ENCODE results near the gene PLEKHH3. TPM values are rescaled to one million over a fixed set of nuclear protein-coding genes. Genes with fewer than 3 reads are reported as not detected.
A peak's percentile ranks its signal among the peaks of the same experiment; 100 is the strongest.
"Not testable (repeated sequence)": the region's sequence is repeated elsewhere in the genome, so short reads cannot be mapped to it uniquely, and the experiment has no call there.

The PLEKHH3 gene
- total RNA-seq, 1 donor from 2014 or later, result 12.9 TPM

GRCh38 chr17:42670789-42671657 lies 5.8 kb downstream of the PLEKHH3 start:
- no peak for DNase-seq

GRCh38 chr17:42669977-42670788 lies 6.6 kb downstream of the PLEKHH3 start:
- DNase-seq, result no peak

- no peak for DNase-seq
Observed at GRCh38 chr17:42669705-42669976, 7.2 kb downstream of the PLEKHH3 start.

- DNase-seq, result peak; percentile 59
Observed at GRCh38 chr17:42667088-42667951, 9.5 kb downstream of the PLEKHH3 start.

- not testable (repeated sequence) for DNase-seq
Observed at GRCh38 chr17:42666126-42666525, 10.7 kb downstream of the PLEKHH3 start.

- DNase-seq, result no peak
Observed at GRCh38 chr17:42665581-42666001, 11.2 kb downstream of the PLEKHH3 start.

GRCh38 chr17:42660692-42661345 lies 16.0 kb downstream of the PLEKHH3 start:
- DNase-seq, result peak; percentile 76

GRCh38 chr17:42659932-42660274 lies 16.9 kb downstream of the PLEKHH3 start:
- not testable (repeated sequence) for DNase-seq

- DNase-seq, result peak; percentile 87
Observed at GRCh38 chr17:42659079-42659931, 17.5 kb downstream of the PLEKHH3 start, which contains the start of gene TUBG2. Gene TUBG2, plus strand, starts transcription at chr17:42659284. Its CDS starts 220 bp downstream, at chr17:42659504.

- no peak for DNase-seq
Observed at GRCh38 chr17:42657824-42658588, 18.8 kb downstream of the PLEKHH3 start.

GRCh38 chr17:42655528-42655927 lies 21.3 kb downstream of the PLEKHH3 start:
- DNase-seq, result no peak

GRCh38 chr17:42653179-42654124 lies 23.3 kb downstream of the PLEKHH3 start:
- no peak for DNase-seq

- no peak for DNase-seq
Observed at GRCh38 chr17:42651392-42651791, 25.4 kb downstream of the PLEKHH3 start.

GRCh38 chr17:42647778-42648177 lies 29.0 kb downstream of the PLEKHH3 start:
- no peak for DNase-seq

GRCh38 chr17:42642336-42642735 lies 34.5 kb downstream of the PLEKHH3 start:
- DNase-seq, result no peak

- no peak for DNase-seq
Observed at GRCh38 chr17:42640121-42640520, 36.7 kb downstream of the PLEKHH3 start.

- no peak for DNase-seq
Observed at GRCh38 chr17:42639525-42640113, 37.2 kb downstream of the PLEKHH3 start.

- DNase-seq, result no peak
Observed at GRCh38 chr17:42632949-42633444, 43.8 kb downstream of the PLEKHH3 start.
